Fibroblast of skin of right biceps (primary cell): ENCODE data around the gene HOXC9.
"Not testable (repeated sequence)": the region's sequence is repeated elsewhere in the genome, so short reads cannot be mapped to it uniquely, and the experiment has no call there.

ENCODE experiments used
- DNase-seq: peaks from one replicate; pipeline ENCODE4 v3.0.0-alpha.2; 2013

Gene HOXC9

DNA sequence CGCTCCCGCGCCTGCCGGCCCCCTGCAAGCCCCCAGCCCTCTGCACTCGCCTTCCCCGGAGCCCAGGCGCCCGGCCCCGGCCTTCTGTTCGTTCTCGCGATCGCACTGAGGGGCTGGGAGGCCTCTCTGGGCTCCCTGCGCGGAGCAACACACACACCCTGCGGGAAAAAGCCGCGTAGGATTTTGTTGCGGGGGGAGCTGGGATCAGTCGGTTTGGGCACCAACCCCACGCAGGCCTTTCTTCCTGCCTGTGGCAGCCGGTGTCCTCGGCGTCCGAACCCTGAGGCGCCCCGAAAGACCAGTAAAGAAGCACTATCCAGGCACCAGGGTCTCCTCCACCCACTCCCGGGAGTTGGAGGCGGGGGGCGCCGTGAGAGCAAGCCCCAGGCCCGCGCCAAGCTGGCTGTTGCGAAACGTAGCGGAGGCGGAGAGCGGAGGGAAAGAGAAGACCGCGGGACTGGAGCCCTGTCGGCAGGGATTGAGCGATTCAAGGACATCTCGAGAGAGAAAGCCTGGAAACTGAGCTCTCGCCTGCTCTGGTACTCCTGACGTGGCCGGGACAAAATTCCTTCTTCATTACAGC lies 31.0 kb downstream of the HOXC9 start:
- peak; percentile 92 for DNase-seq

DNA sequence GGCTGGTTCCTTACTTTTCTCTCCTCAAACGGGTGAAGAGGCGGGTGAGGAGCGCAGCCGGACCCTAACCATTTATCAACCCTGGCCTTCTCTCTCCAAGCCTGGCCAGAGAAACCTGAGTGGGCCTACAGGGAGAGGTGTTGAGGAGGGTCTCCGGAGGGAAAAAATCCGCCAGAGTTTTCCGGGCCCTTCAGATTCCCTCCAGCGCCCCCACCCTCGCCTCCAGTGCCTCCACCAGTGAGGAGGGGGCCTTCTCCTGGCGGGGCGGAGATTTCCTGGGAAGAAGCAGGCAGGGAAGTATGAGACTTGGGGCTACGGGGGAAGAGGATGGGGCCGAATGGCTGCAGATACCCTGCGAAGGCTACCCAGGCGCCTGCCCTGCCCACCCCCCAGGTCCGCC lies 31.5 kb downstream of the HOXC9 start:
- no peak for DNase-seq

GRCh38 chr12:54032086-54032619 lies 32.2 kb downstream of the HOXC9 start:
- no peak for DNase-seq

DNA sequence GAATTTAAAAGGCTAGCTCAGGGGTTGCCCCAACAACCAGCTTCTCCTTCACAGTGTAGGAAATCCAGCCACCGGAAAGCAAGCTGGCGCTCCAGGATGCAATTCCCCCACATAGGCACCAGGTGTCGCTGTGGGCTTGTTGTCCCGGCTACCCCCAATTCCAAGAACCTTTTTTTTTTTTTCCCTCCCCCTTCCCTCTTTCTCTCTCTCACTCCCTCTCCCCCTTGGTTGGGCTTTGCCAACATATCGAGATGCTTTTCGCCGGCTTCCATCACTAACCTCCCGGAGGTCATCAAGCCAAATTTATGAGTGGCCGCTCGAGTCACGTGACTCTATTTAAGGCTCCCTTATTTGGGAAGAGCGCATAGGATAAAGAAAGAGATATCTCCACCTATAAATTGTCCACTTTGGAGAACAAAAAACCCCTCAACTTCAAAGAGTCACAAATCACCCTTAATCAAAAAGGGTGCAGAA lies 32.7 kb downstream of the HOXC9 start, which contains the start of gene HOXC5:
Gene HOXC5, plus strand, starts transcription at position 424 of the 474 bp plus-strand sequence. CDS start 73 bp downstream, outside the sequence.
- peak; percentile 98 for DNase-seq

GRCh38 chr12:54033106-54033979 lies 33.4 kb downstream of the HOXC9 start:
- DNase-seq: peak; percentile 67

DNA sequence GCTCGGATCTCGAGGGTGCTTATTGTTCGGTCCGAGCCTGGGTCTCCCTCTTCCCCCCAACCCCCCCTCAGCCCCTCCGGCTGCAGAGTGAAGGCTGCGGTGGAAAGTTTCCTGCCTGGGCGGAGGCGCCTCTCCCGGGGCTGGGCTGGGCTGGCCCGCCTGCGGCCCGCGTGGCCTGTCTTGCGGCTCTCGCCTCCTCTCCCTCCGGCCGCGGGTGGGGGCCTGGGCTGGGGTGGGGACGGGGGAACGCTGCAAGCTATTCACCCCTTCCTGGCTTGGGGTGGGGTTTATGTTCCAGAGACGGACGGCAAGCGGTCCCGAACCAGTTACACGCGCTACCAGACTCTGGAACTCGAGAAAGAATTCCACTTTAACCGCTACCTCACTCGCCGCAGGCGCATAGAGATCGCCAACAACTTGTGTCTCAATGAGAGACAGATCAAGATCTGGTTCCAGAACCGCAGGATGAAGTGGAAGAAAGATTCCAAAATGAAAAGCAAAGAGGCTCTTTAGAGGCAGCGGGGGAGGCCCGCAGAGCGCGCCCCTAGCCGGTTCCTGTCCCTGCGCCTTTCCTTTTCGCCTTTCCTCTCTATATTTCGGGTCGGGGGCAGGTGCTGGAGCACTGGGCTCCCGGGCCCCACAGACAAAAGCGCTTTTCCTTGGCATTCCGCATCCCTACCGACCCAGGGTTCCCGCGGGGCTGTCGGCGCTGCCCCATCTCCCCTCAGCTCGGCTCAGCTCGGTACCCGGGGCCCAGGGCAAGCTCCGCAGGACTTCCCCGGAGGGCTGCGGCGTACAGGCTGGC lies 34.2 kb downstream of the HOXC9 start:
- peak; percentile 84 for DNase-seq

- DNase-seq: no peak
Observed at GRCh38 chr12:54034785-54035310, 34.9 kb downstream of the HOXC9 start.

DNA sequence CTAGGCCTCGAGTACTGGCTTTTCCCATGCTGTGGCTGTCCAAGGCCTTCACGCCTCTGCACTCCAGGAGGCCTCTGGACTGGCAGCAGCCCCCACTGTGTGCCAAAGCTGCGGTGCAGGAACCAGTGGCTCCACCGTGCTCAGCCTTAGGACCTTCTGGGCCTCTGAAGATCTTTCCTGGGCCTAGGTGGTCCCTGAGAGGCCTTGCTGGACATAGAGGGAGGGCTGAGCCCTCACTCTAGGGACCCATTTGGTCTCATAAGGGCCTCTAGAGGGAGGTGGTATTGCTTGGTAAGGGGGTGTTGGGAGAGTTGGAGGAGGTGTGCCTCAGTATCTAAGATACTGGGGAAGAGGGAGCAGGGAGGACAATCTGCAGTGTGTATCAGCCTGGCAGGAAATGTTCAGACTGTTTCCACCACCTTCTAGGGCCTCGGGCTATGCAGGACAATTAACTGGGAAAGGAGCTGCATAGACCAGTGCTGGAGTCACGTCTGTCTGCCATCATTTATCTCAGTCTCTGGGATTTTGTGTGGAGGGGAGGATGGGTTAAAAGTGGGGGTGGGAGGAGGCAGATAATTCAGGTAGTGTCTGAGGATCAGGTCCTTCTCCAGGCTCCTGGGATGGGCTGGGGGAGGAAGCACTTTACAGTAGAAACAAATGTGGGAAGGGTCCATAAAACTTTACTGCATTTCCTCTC lies 35.8 kb downstream of the HOXC9 start:
- DNase-seq: no peak

GRCh38 chr12:54036620-54037359 lies 36.8 kb downstream of the HOXC9 start:
- DNase-seq: peak; percentile 83

DNA sequence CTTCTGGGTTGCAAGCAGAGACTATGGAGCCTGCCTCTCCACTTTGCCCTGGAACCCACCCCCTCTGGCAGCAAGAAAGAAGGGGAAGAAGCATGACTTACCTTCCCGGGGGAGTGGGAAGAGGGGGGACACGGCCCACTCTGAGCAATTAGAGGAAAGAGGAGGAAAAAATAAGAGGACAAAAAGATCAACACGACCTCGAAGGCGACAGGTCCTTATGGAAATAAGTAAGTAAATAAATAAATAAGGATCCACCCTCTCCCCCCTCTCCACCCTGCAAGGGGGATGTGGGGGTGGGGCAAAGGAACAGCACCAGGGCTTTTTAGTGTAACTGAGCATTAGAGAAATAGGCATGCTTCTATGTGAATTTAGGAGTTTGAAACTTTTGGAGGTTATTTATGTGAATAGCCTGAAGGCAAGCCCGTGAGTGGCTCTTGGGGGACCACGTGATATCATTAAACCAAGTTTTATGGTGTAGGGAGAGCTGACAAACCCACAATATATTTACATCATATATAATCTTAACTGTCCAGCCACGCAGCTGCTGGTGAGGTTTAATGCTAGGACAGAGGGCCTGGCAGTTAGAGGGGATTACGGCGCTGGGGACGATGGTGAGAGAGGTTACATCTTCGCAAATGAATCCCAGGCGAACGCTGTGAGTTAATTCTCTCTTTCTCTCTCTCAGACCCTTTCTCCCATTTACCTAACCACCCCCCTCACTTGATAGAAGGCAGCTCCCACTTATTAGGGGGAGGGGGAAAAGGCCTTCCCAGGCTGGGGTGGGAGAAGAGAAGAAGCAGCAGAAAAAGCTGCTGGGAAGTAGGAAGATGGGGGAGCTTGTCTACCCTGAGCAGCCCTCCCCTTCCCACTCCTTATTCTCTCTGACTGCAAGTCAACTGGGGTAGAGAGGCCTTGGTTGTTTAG lies 37.7 kb downstream of the HOXC9 start:
- no peak for DNase-seq

GRCh38 chr12:54038284-54038870 lies 38.4 kb downstream of the HOXC9 start:
- no peak for DNase-seq

DNA sequence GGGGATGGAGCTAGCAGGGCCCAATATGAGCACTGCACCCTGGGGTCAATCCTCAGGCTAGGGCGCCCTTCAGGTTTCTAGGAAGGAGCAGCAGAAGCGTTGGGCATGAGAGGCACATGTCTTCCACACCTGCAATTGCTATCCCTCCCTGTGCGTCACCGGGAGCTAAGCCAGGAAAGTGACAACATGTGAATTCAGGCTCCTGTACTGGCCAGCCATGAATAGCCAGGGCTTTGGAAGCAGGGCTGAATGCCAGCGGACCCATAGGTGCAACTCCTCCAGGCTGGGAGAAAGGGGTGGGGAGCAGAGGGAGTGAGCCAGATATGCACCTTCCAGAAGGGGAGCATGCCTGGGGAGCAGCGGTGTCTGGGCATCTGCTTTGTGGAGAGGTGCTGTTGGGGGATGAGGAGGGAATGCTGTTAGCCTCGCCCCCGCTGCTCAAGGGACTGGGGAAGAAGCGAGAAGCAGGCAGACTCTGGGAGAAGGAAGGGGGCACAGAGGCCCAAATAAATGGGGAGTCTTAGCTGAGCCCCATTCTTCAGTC lies 39.0 kb downstream of the HOXC9 start:
- DNase-seq: peak; percentile 71

GRCh38 chr12:54039417-54040147 lies 39.6 kb downstream of the HOXC9 start:
- DNase-seq: peak; percentile 72

GRCh38 chr12:54040148-54040494 lies 40.2 kb downstream of the HOXC9 start:
- no peak for DNase-seq

DNA sequence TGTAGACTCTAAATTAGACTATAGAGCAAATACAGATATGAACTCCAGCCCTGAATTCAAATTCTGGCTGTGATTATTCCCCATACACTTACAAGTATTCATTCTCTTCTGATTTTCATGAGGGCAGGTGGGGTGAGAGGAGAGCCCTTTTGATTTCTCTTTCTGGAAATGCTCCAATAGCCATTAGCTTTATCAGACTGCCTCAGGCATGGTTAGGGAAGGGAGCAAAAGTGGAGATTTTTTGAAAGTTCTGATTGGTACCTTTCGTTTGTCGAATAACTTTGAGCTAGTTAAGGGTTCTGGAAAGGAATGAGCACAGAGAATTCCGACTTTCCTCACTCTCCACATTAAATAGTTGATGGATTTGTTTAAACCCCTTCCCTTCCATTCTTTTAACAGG lies 40.7 kb downstream of the HOXC9 start:
- DNase-seq: no peak

- DNase-seq: no peak
Observed at GRCh38 chr12:54041097-54041690, 41.2 kb downstream of the HOXC9 start.

DNA sequence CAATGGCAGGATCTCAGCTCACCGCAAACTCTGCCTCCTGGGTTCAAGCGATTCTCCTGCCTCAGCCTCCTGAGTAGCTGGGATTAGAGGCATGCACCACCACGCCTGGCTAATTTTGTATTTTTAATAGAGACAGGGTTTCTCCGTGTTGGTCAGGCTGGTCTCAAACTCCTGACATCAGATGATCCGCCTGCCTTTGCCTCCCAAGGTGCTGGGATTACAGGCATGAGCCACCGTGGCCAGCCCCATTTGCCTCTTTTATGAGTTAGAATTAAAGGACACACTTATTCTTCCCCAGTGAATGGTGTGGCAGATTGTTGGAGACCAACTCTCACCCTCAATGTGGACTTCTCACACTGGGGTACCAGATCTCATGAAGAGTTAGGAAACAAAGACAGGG lies 42.1 kb downstream of the HOXC9 start:
- not testable (repeated sequence) for DNase-seq
